NCI-H82 treated with DMSO at 0.1 percent for 48 hours (cell line): ENCODE data around the gene PARD3B.
A peak's percentile ranks its signal among the peaks of the same experiment; 100 is the strongest.

ENCODE experiments used
- DNase-seq: peaks from one replicate; lab custom pipeline; 2025; ENCODE audit not compliant: unreplicated experiment; lab: John Stamatoyannopoulos, UW

The PARD3B gene

GRCh38 chr2:205570648-205571047 is 1025.4 kb downstream of the PARD3B start:
- no peak for DNase-seq

GRCh38 chr2:205571360-205571959 is 1026.2 kb downstream of the PARD3B start:
- peak; percentile 97 for DNase-seq

DNA sequence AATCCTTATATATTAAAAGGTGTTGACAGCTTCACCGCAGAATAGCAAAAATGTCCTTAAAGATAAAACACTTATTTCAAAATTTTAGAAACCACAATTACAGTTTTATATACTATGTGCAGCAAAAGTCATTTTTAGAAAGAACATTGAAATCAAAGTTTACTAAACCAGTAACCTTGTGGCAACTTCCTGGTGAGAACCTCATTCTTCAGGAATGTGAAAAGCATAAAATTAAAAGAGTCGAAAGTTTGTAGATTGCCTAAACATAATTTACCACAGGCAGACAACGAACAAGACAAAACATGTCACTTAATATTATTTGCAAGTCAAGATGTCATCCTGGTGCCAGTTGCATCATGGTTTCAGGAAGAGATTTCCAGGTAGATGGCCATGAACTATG is 1028.7 kb downstream of the PARD3B start:
- DNase-seq, result no peak

- no peak for DNase-seq
Measured at GRCh38 chr2:205579335-205579734, 1034.1 kb downstream of the PARD3B start.

DNA sequence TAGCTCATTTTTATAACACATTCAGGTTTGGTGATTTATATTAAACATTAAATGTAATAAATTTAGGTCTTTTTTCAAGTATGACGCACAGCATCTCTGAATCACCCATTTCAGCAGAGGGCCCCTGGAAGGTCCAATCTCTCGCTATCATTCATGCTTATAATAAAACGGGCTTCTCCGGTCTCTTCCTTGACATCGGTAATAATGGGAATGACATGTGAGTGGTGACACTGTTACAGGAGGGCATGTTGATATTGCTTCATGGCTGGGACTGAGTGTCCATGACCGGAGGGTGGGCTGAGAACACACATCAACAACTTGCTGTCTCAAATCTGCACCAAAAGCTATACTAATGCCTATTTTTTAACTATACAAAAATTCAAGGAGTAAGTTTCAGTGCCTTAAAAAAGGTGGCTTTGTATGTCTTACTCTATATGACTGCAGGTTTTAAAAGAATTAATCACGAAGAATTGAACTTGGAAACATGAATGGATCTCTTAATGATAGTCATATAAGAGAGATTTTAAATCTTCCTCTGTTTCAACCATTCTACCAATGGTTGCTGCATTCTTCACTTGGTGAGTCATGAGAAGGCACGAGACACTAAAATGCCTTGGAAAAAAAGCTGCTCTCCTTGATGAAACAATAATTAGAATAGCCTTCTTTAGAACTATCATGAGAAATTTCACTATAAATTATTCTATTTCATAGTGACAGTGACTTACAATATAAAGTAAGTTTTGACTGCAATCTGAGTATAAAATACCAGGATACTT is 1035.1 kb downstream of the PARD3B start:
- no peak for DNase-seq

- no peak for DNase-seq
Measured at GRCh38 chr2:205582366-205582765, 1037.1 kb downstream of the PARD3B start.

- no peak for DNase-seq
Measured at GRCh38 chr2:205585449-205586383, 1040.4 kb downstream of the PARD3B start.

GRCh38 chr2:205586626-205587025 is 1041.4 kb downstream of the PARD3B start:
- no peak for DNase-seq

DNA sequence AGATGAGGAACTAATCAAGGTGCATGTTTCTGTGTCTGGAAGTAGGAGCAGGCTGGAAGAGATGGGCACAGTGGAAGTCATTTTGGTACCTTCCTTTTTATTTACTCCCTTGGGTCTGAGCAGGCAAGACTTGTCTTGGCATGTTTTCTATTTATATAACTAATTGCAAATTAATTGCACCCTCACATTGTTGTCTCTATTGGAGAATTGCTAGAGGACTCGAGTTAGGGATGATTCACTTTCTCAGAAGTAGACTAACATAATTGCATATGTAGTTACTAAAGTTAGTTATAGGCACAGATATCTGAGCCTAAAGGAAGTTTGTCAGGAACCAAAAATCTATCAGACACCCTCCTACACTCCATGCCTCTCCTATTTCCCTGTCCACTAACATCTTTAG is 1044.2 kb downstream of the PARD3B start:
- DNase-seq, result no peak

DNA sequence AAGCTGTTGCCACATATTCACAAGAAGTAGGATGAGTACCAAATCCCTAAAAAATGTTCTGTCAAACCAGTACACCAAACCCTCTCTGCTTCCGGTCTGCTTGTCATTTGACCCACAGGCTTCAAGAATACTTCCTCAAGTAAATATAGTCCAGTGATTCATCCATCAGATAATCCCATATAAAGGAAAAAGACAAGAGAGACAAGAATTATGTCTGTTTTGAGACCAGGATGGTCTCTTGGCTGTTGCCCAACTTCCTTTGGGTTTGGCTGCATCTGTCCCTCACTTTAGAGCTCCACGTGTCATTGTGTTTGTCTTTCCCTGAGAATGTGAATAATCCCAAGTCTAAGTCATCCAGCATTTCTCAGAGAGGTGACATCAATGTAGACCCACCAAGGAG is 1045.5 kb downstream of the PARD3B start:
- DNase-seq, result no peak

DNA sequence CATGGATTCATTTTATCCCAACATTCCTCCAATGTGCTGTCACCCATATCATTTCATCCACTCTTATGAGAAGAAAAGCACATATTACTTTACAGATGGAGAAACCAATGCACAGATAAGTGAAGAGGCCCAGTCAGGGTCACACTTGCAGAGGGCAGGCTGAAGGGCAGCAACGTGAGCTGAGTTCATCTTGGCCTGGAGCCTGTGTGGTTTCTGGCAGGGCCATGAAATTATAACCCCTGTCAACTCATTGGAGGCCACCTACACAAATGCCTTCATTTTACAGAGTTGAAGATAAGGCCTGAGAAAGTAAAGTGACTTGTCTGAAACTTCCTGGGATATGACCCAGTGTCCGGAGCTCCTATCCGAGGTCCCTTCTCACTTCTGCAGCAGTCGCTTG is 1048.6 kb downstream of the PARD3B start:
- DNase-seq, result no peak

DNA sequence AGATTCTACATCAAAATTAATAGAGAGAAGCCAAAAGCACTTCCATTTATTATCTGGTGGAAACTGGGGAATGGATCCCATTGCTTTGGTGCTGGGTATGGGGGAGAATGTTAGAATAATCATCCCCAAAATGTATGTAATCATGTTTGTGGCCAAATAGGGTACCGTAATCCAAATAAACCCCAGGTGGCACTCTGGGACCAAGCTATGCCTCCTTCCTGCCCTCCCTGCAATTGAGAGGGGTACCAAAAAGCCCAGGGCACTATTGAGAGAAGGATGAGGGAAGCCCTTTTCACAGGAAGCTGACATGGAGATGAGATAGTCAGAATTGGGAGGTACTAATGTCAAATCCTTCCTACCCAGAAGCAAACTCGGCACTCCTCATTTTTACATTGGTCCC is 1051.3 kb downstream of the PARD3B start:
- no peak for DNase-seq

DNA sequence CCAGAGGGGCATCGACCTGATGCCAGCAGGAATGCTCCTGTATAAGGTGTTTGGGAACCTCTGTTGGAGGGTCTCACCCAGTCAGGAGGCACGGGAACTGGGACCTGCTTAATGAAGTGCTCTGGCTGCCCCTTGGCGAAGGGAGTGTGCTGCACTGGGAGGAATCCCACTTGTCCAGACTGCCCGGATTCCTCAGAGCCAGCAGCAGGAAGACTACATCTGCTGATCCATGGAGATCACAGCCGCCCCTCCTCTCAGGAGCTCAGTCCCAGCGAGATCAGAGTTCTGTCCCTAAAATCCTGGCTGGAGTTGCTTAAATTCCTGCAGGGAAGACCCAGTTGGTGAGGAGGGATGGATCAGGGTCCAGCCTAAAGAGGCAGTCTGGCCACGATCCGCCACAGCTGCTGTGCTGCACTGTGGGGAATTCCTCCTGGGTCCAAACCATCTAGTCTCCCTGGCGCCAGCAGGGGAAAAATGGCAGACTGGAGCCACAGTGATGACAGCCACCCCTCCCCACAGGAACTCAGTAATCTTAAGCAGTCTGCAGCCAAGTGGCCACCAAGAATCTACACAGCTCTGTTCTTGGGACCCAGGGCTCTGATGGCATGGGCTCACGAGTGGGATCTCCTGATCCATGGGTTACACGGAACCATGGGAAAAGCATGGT is 1060.5 kb downstream of the PARD3B start:
- DNase-seq, result no peak

- no peak for DNase-seq
Measured at GRCh38 chr2:205607146-205607545, 1061.9 kb downstream of the PARD3B start.

- DNase-seq, result no peak
Measured at GRCh38 chr2:205609113-205609512, 1063.8 kb downstream of the PARD3B start.

DNA sequence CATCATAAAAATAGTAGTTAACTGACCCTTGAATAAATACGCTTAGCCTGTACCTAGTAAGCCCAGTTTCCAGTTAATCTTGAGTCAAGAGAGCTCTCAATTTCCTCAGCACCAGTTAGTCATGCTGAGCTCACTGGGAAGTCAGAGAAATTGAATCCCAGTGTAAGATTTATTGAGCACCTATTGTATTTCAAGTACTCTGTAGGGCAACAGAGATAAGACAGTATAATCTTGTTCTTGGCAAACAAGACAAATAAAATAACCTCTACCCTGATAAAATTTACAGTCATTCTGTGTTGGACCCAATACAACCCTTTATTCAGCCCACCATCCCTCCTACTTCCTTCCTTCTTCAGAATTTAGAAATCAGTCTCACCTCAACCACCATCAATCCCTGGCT is 1065.2 kb downstream of the PARD3B start:
- no peak for DNase-seq

DNA sequence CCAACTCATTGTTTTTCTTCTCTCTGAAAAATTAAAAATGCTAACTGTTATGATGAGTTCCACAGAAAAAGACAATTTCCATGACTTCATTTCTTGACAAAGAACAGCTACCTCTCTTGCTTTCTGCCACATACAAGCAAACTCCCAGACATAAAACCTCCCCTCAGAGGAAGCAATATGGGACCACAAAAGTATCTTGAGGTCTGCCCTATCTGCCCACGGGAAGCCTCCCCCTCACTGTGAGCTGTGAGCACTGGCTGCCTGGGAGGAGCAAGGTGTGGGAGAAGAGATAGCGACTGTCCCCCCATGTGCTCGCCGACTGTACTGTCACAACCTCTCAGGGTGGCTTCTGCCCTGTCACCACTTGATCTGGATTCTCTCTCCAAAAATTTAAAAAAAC is 1067.4 kb downstream of the PARD3B start:
- DNase-seq, result no peak

DNA sequence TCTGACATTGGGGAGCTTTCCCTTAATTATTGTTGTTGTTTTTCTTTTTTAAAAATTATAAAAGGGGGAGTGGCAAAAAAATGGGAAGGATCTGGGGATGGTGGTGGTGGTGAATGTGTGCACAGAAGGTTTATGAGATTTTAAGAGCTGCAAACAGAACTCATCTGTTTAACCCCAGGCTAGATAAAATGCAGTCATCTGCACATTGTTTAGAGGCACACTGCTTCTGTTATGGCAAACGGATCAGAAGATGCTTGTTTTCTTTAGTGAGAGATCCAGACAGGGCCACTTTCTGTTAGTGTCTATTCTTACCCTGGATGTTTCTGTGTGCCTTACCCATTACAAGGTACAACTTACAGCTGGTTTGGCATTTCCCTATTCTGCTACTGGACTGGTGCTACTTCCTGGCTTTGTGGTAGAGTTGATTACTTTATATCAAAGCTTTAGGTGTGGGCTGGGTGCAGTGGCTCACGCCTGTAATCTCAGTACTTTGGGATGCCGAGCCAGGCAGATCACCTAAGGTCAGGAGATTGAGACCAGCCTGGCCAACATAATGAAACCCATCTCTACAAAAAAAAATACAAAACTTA is 1068.8 kb downstream of the PARD3B start:
- no peak for DNase-seq

GRCh38 chr2:205614965-205615364 is 1069.7 kb downstream of the PARD3B start:
- DNase-seq, result no peak

- no peak for DNase-seq
Measured at GRCh38 chr2:205617905-205618304, 1072.6 kb downstream of the PARD3B start.

DNA sequence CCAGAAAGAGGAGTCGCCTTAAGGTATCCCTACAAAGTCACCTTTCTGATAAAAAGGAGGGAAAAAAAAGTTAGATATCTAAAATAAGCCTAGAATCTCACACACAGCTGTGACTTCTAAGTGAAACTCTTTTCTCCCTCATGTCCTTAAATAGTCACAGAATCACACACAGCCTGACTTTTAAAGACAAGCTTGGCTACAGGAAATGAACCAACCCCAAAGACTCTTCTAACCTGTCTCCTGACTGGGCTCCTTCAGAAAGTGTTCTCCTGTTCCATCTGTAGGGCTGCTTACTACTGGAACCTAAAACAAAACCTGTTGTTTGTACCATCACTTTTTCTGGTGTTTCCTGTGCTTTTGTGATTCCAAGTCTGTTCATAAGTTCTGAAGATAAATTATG is 1074.3 kb downstream of the PARD3B start:
- no peak for DNase-seq
